ENCODE data around the gene HES1. TPM values are rescaled to one million over a fixed set of nuclear protein-coding genes. Genes with fewer than 3 reads are reported as not detected.

The HES1 gene
- total and polyA plus RNA-seq, 7 experiments from 2014 or later: 3.9 to 4.2 (median 4.2) TPM; not detected in 4

DNA sequence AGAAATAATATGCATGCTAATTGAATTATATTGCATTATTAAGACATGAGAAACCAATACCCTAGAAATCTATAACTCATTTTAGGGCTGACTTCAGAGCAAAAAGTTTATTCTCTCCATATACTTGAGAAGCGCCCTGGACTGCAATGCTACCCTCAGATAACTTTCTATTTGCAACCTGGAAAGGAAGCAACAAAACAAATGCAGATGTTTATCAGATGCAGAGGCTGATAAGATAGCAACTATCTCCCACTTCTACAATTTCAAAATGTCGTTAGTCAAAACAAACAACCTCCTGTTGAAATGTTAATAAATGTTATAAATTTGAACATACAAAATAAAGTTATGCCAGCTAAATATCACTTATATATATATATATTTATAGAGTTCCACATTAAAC lies 34.8 kb downstream of the HES1 start:
- intact Hi-C loops (cut with micrococcal nuclease): no loop called here
- Histone ChIP-seq H3K27me3 (ENCODE audit: control insufficient read depth in 2 of 2, insufficient read depth in 2 of 2, low read length in 2 of 2) (no peaks in the 10 kb centered on the region), H3K9me3 (ENCODE audit: control insufficient read depth in 2 of 3, low read length in 3 of 3) (no peaks in the 10 kb centered on the region), H3K4me1 (ENCODE audit: control insufficient read depth in 2 of 2, insufficient read depth in 2 of 2, low read length in 2 of 2) (no peaks in the 10 kb centered on the region), H3K4me3 (ENCODE audit: low read length) (no peak overlapping the region), H3K27ac (ENCODE audit: low read depth, low read length) (no peak overlapping the region), H3K36me3 (ENCODE audit: control insufficient read depth in 2 of 3, insufficient read depth in 3 of 3, low read length in 3 of 3) (no peaks in the 10 kb centered on the region)
- H3K9me3 Mint-ChIP-seq: no peaks in the 10 kb centered on the region
- peaks cover 0 to 7% (median 0%) of the 10 kb centered on the region in 7 donors for H3K4me1 Mint-ChIP-seq
- no peak overlapping the region for H3K4me3 Mint-ChIP-seq
- ChIA-PET CTCF (no interaction called here), POLR2A (no interaction called here)
- no peak for ATAC-seq
- DNase-seq: no peak
- H3K27me3 Mint-ChIP-seq: peaks cover 0 to 41% (median 0%) of the 10 kb centered on the region in 5 donors
- H3K27ac Mint-ChIP-seq: no peak overlapping the region
- peaks cover 0 to 1% (median 0%) of the 10 kb centered on the region in 5 donors for H3K36me3 Mint-ChIP-seq

DNA sequence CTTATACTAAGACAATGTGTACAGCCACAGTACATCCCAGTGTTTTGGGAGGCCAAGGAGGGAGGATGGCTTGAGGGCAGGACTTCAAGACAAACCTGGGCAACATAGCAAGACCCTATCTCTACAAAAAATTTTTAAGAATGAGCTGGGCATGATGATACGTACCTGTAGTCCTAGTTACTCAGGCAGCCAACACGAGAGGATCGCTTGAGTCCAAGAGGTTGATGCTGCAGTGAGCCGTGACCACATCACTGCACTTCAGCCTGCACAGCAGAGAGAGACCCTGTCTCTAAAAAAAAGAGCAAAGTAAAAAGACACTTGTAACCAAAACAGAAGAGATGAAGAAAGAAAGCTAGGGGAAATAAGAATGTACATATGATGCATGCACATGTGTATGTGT lies 38.5 kb downstream of the HES1 start:
- no peak overlapping the region for H3K27ac Mint-ChIP-seq
- ATAC-seq (no peak), DNase-seq (no peak)
- Histone ChIP-seq H3K4me1 (ENCODE audit: control insufficient read depth in 2 of 2, insufficient read depth in 2 of 2, low read length in 2 of 2) (no peaks in the 10 kb centered on the region), H3K27ac (ENCODE audit: low read depth, low read length) (no peak overlapping the region), H3K4me3 (ENCODE audit: low read length) (no peak overlapping the region), H3K36me3 (ENCODE audit: control insufficient read depth in 2 of 3, insufficient read depth in 3 of 3, low read length in 3 of 3) (no peaks in the 10 kb centered on the region), H3K9me3 (ENCODE audit: control insufficient read depth in 2 of 3, low read length in 3 of 3) (no peaks in the 10 kb centered on the region), H3K27me3 (ENCODE audit: control insufficient read depth in 2 of 2, insufficient read depth in 2 of 2, low read length in 2 of 2) (no peaks in the 10 kb centered on the region)
- ChIA-PET CTCF (no interaction called here), POLR2A (no interaction called here)
- H3K4me1 Mint-ChIP-seq: peaks cover 0 to 13% (median 0%) of the 10 kb centered on the region in 7 donors
- H3K36me3 Mint-ChIP-seq: peaks cover 0 to 1% (median 0%) of the 10 kb centered on the region in 5 donors
- no peaks in the 10 kb centered on the region for H3K9me3 Mint-ChIP-seq
- intact Hi-C loops (cut with micrococcal nuclease): no loop called here
- no peak overlapping the region for H3K4me3 Mint-ChIP-seq
- H3K27me3 Mint-ChIP-seq: peaks cover 0 to 23% (median 5%) of the 10 kb centered on the region in 5 donors

DNA sequence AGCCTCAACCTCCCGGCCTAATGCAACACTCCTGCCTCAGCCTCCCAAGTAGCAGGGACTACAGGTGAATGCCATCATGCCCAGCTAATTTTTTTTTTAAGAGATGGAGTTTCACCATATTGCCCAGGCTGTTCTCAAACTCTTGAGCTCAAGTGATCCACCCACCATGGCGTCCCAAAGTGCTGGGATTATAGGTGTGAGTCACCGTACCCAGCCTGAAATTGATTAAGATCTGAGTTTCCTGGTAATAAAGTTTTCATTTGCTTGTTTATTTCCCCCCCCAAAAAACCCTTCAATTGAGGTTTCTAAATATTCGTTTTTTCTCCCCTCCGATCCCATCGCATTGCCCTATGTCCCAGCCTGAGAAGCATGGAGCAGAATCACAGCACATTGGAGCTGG lies 39.0 kb downstream of the HES1 start:
- no peak for ATAC-seq
- no peak for DNase-seq
- H3K27ac Mint-ChIP-seq: no peak overlapping the region
- H3K27me3 ChIP-seq (ENCODE audit: control insufficient read depth in 2 of 2, insufficient read depth in 2 of 2, low read length in 2 of 2): no peaks in the 10 kb centered on the region
- no peak overlapping the region for H3K27ac ChIP-seq (ENCODE audit: low read depth, low read length)
- peaks cover 0 to 1% (median 0%) of the 10 kb centered on the region in 5 donors for H3K36me3 Mint-ChIP-seq
- H3K36me3 ChIP-seq (ENCODE audit: control insufficient read depth in 2 of 3, insufficient read depth in 3 of 3, low read length in 3 of 3): no peaks in the 10 kb centered on the region
- H3K4me1 ChIP-seq (ENCODE audit: control insufficient read depth in 2 of 2, insufficient read depth in 2 of 2, low read length in 2 of 2): no peaks in the 10 kb centered on the region
- no peaks in the 10 kb centered on the region for H3K9me3 Mint-ChIP-seq
- H3K9me3 ChIP-seq (ENCODE audit: control insufficient read depth in 2 of 3, low read length in 3 of 3): no peaks in the 10 kb centered on the region
- peaks cover 0 to 23% (median 5%) of the 10 kb centered on the region in 5 donors for H3K27me3 Mint-ChIP-seq
- POLR2A ChIA-PET: no interaction called here
- peaks cover 0 to 13% (median 0%) of the 10 kb centered on the region in 7 donors for H3K4me1 Mint-ChIP-seq
- CTCF ChIA-PET: no interaction called here
- intact Hi-C loops (cut with micrococcal nuclease): no loop called here
- H3K4me3 ChIP-seq (ENCODE audit: low read length): no peak overlapping the region
- H3K4me3 Mint-ChIP-seq: no peak overlapping the region

DNA sequence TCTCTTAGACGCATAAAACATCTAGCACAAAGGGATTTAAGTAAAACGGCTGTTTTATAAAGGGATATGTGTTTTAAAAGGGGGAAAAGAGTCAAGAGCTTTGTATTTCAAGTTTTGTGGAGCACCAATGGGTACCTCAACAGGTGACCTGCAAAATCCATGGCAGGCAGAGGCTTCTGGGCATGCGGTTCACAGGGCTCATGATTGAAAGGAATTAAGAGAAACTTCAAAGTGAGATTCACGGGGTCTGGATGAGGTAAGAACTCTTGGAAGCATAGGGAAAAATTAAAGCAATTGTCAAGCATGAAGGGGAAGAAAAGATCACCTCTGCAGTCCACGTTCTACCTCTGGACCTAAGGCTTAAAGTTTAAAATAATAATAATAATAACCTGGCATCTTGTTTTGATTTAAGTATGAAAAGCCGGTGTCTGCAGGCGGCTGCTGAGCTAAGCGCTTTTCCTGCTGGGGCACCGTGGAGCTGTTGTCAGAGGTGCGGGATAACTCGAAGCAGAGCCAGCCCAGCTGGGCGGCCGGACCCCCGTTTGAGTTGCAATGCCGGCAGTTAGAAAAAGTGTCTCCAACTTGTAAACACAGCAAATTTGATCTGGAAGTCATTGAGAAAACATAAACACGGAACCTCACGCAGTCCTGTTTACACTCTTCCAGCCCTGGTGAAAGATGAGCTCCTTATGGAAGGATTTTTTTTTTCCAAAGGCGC lies 40.5 kb downstream of the HES1 start:
- Histone ChIP-seq H3K9me3 (ENCODE audit: control insufficient read depth in 2 of 3, low read length in 3 of 3) (no peaks in the 10 kb centered on the region), H3K4me1 (ENCODE audit: control insufficient read depth in 2 of 2, insufficient read depth in 2 of 2, low read length in 2 of 2) (no peaks in the 10 kb centered on the region), H3K27ac (ENCODE audit: low read depth, low read length) (no peak overlapping the region), H3K27me3 (ENCODE audit: control insufficient read depth in 2 of 2, insufficient read depth in 2 of 2, low read length in 2 of 2) (no peaks in the 10 kb centered on the region), H3K4me3 (ENCODE audit: low read length) (no peak overlapping the region), H3K36me3 (ENCODE audit: control insufficient read depth in 2 of 3, insufficient read depth in 3 of 3, low read length in 3 of 3) (no peaks in the 10 kb centered on the region)
- no peak overlapping the region for H3K4me3 Mint-ChIP-seq
- peaks cover 0 to 13% (median 0%) of the 10 kb centered on the region in 7 donors for H3K4me1 Mint-ChIP-seq
- intact Hi-C loops (cut with micrococcal nuclease): no loop called here
- peaks cover 0 to 1% (median 0%) of the 10 kb centered on the region in 5 donors for H3K36me3 Mint-ChIP-seq
- H3K9me3 Mint-ChIP-seq: no peaks in the 10 kb centered on the region
- ATAC-seq (no peak), DNase-seq (no peak)
- CTCF ChIA-PET: interaction anchor here (0.5 kb wide), 1 partner anchor 201 kb away, joined by 3 read pairs; no protein-coding TSS in a partner anchor
- peaks cover 0 to 23% (median 5%) of the 10 kb centered on the region in 5 donors for H3K27me3 Mint-ChIP-seq
- no peak overlapping the region for H3K27ac Mint-ChIP-seq
- POLR2A ChIA-PET: no interaction called here

DNA sequence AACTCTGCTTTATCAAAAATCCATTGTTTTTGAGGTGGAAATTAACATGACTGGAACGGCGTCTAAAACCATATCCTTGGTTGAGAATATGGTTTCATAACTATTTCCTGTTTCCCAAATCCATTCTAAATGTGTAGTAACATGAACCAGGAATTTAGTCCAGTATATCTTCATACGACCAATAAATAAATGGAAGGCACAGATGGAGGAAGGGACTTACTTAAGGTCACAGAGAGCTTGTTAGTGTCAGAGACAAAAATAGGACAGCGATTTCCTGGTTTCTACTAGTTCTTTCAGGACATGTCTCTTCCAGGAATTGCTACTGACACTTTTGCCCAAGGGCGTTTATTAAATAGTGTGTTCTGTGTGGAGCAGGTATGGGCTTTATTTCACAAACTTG lies 41.2 kb downstream of the HES1 start:
- ATAC-seq (no peak), DNase-seq (no peak)
- Histone ChIP-seq H3K27me3 (ENCODE audit: control insufficient read depth in 2 of 2, insufficient read depth in 2 of 2, low read length in 2 of 2) (no peaks in the 10 kb centered on the region), H3K4me3 (ENCODE audit: low read length) (no peak overlapping the region), H3K4me1 (ENCODE audit: control insufficient read depth in 2 of 2, insufficient read depth in 2 of 2, low read length in 2 of 2) (no peaks in the 10 kb centered on the region), H3K27ac (ENCODE audit: low read depth, low read length) (no peak overlapping the region), H3K36me3 (ENCODE audit: control insufficient read depth in 2 of 3, insufficient read depth in 3 of 3, low read length in 3 of 3) (no peaks in the 10 kb centered on the region), H3K9me3 (ENCODE audit: control insufficient read depth in 2 of 3, low read length in 3 of 3) (no peaks in the 10 kb centered on the region)
- CTCF ChIA-PET: interaction anchor here (0.5 kb wide), 1 partner anchor 201 kb away, joined by 3 read pairs; no protein-coding TSS in a partner anchor
- POLR2A ChIA-PET: no interaction called here
- H3K9me3 Mint-ChIP-seq: no peaks in the 10 kb centered on the region
- H3K4me3 Mint-ChIP-seq: no peak overlapping the region
- H3K4me1 Mint-ChIP-seq: peaks cover 0 to 13% (median 0%) of the 10 kb centered on the region in 7 donors
- H3K27me3 Mint-ChIP-seq: peaks cover 0 to 23% (median 5%) of the 10 kb centered on the region in 5 donors
- peaks cover 0 to 1% (median 0%) of the 10 kb centered on the region in 5 donors for H3K36me3 Mint-ChIP-seq
- intact Hi-C loops (cut with micrococcal nuclease): no loop called here
- no peak overlapping the region for H3K27ac Mint-ChIP-seq

DNA sequence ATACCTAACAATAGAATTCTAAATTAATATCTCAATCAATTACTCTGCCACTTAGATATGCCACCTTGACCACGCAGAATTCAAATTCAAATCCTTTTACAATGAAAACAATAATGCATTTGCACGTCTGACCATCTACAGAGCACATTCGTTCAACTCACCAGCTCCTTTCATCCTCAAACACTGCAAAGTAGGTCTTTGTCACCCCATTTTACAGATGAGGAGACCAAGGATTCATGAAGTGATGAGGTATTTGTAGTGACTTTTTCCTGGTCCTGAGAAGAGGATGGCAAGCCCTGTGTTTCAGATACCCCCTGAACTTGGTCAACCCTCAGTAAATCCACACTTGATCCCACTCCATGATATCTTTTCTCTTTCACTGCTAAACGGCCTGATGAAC lies 42.2 kb downstream of the HES1 start:
- Mint-ChIP-seq H3K27me3 (peaks cover 0 to 19% (median 5%) of the 10 kb centered on the region in 5 donors), H3K9me3 (no peaks in the 10 kb centered on the region), H3K36me3 (no peaks in the 10 kb centered on the region), H3K27ac (no peak overlapping the region), H3K4me1 (peaks cover 0 to 13% (median 0%) of the 10 kb centered on the region in 7 donors), H3K4me3 (no peak overlapping the region)
- no peaks in the 10 kb centered on the region for H3K9me3 ChIP-seq (ENCODE audit: control insufficient read depth in 2 of 3, low read length in 3 of 3)
- CTCF ChIA-PET: no interaction called here
- DNase-seq: no peak
- intact Hi-C loops (cut with micrococcal nuclease): no loop called here
- ATAC-seq: no peak
- H3K4me1 ChIP-seq (ENCODE audit: control insufficient read depth in 2 of 2, insufficient read depth in 2 of 2, low read length in 2 of 2): no peaks in the 10 kb centered on the region
- H3K36me3 ChIP-seq (ENCODE audit: control insufficient read depth in 2 of 3, insufficient read depth in 3 of 3, low read length in 3 of 3): no peaks in the 10 kb centered on the region
- H3K27me3 ChIP-seq (ENCODE audit: control insufficient read depth in 2 of 2, insufficient read depth in 2 of 2, low read length in 2 of 2): no peaks in the 10 kb centered on the region
- H3K4me3 ChIP-seq (ENCODE audit: low read length): no peak overlapping the region
- H3K27ac ChIP-seq (ENCODE audit: low read depth, low read length): no peak overlapping the region
- POLR2A ChIA-PET: no interaction called here

GRCh38 chr3:194178669-194179068 lies 42.7 kb downstream of the HES1 start:
- Histone ChIP-seq H3K4me1 (ENCODE audit: control insufficient read depth in 2 of 2, insufficient read depth in 2 of 2, low read length in 2 of 2) (no peaks in the 10 kb centered on the region), H3K27me3 (ENCODE audit: control insufficient read depth in 2 of 2, insufficient read depth in 2 of 2, low read length in 2 of 2) (no peaks in the 10 kb centered on the region), H3K9me3 (ENCODE audit: control insufficient read depth in 2 of 3, low read length in 3 of 3) (no peaks in the 10 kb centered on the region), H3K27ac (ENCODE audit: low read depth, low read length) (no peak overlapping the region), H3K36me3 (ENCODE audit: control insufficient read depth in 2 of 3, insufficient read depth in 3 of 3, low read length in 3 of 3) (no peaks in the 10 kb centered on the region), H3K4me3 (ENCODE audit: low read length) (no peak overlapping the region)
- DNase-seq (no peak), ATAC-seq (no peak)
- Mint-ChIP-seq H3K27ac (no peak overlapping the region), H3K4me1 (peaks cover 0 to 13% (median 0%) of the 10 kb centered on the region in 7 donors), H3K4me3 (no peak overlapping the region), H3K36me3 (no peaks in the 10 kb centered on the region), H3K27me3 (peaks cover 0 to 19% (median 5%) of the 10 kb centered on the region in 5 donors), H3K9me3 (no peaks in the 10 kb centered on the region)
- POLR2A ChIA-PET: no interaction called here
- intact Hi-C loops (cut with micrococcal nuclease): no loop called here
- CTCF ChIA-PET: no interaction called here
